ENCODE data around the gene UBE2F.
A peak's percentile ranks its signal among the peaks of the same experiment; 100 is the strongest.

Gene UBE2F

DNA sequence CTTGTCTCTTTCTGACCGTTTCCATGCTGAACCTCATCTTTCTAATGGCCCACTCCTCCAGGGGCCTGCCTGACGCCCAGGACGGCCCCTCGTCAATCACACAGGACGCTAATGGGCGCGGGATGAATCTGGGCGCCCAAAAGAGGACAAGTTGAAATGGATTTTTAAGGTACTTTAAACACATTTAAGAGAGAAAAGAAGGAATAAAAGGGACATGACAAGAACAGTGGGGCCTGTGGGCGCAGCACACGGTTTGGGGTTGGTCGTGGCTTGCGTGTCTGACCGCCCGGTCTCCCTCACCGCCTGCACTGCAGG is 607 bp upstream of the UBE2F start:
- Histone ChIP-seq H3K9ac (peak overlapping the region; percentile 39), H3K9me3 (ENCODE audit: control insufficient read depth, low read length) (no peaks in the 10 kb centered on the region), H3K4me3 (ENCODE audit: low read depth, low read length) (peak overlapping the region; percentile 61), H3K36me3 (ENCODE audit: control insufficient read depth, insufficient read depth, low read length) (no peaks in the 10 kb centered on the region), H3K79me2 (peaks cover 32% of the 10 kb centered on the region), H2AFZ (peak overlapping the region; percentile 97), H3K4me1 (peaks cover 10% of the 10 kb centered on the region), H3K27ac (peak overlapping the region; percentile 48), H3K4me2 (ENCODE audit: low read length) (peak overlapping the region; percentile 54), H3K27me3 (ENCODE audit: control insufficient read depth, insufficient read depth, low read length) (no peaks in the 10 kb centered on the region)
- TF ChIP-seq, protein P1, sequence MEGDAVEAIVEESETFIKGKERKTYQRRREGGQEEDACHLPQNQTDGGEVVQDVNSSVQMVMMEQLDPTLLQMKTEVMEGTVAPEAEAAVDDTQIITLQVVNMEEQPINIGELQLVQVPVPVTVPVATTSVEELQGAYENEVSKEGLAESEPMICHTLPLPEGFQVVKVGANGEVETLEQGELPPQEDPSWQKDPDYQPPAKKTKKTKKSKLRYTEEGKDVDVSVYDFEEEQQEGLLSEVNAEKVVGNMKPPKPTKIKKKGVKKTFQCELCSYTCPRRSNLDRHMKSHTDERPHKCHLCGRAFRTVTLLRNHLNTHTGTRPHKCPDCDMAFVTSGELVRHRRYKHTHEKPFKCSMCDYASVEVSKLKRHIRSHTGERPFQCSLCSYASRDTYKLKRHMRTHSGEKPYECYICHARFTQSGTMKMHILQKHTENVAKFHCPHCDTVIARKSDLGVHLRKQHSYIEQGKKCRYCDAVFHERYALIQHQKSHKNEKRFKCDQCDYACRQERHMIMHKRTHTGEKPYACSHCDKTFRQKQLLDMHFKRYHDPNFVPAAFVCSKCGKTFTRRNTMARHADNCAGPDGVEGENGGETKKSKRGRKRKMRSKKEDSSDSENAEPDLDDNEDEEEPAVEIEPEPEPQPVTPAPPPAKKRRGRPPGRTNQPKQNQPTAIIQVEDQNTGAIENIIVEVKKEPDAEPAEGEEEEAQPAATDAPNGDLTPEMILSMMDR (IDR thresholded peaks at IDR 0.05): no peak

DNA sequence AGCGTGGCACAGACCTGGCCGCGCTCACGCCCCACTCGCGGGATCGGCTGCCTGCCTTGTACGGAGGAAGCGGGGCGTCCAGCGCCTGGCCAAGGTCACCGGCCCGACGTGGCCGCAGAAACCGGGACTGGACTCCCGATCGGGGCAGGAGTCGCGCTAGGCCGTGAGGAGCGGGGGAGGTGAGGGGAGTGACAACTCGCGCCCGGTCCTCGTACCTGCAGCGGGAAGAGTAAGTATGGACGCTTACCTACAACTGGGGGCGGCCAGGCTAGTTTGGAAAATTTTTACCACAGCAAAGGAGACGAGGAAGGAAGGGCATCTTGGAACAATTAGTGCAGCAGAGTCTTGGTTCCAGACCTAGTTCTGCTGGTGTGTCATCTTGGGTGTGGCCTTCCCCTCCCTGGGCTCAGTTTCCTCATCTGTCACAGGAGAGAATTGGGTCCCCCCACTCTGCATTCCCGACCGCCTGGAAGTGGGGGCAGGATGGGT is 693 bp downstream of the UBE2F start:
- H3K27ac ChIP-seq: peak overlapping the region; percentile 27
- H3K27me3 ChIP-seq (ENCODE audit: control insufficient read depth, insufficient read depth, low read length): no peaks in the 10 kb centered on the region
- no peaks in the 10 kb centered on the region for H3K36me3 ChIP-seq (ENCODE audit: control insufficient read depth, insufficient read depth, low read length)
- peak overlapping the region; percentile 63 for H2AFZ ChIP-seq
- TF ChIP-seq, protein P1 (IDR thresholded peaks at IDR 0.05): no peak
- H3K4me1 ChIP-seq: peaks cover 10% of the 10 kb centered on the region
- H3K79me2 ChIP-seq: peaks cover 43% of the 10 kb centered on the region
- H3K4me2 ChIP-seq (ENCODE audit: low read length): peak overlapping the region; percentile 87
- H3K9ac ChIP-seq: peak overlapping the region; percentile 55
- H3K9me3 ChIP-seq (ENCODE audit: control insufficient read depth, low read length): no peaks in the 10 kb centered on the region
- peak overlapping the region; percentile 74 for H3K4me3 ChIP-seq (ENCODE audit: low read depth, low read length)

DNA sequence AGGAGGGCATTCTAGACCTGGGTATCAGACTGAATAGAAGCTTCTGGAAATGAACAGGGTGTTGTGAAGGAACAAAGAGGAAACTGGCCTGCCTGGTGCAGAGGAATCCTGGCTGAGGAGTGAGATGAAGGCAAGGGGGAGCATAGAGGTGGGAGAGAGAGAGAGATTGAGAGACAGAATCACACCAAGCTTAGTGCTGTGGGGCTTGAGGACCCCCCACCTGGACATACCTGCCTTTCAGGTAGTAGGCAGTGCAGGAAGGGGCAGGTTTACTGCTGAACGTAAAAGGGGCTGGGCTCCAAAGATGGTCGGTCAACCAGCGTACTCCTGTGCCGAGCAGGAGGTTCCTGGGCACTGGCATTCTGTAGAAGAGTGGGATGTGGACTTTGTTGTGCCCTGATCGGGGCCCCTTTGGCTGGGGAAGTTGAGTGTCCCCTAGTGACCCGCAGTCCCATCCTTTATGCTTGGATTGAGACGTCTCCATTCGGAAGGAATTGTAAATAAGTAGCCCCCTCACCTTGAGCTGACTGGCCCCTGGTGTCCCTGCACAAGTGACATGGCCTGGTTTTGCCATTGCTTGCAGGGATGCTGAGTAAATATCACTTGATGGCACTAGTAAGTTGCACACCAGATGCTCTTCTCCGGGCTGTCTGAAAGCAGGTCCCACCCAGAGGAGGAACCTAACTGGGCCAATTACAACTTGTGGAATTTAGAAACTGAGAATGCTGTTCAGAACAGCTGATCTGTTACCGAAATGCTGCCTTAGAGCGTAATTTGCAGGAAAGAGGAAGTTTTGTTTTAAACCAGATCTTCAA is 1.4 kb downstream of the UBE2F start:
- H3K27me3 ChIP-seq (ENCODE audit: control insufficient read depth, insufficient read depth, low read length): no peaks in the 10 kb centered on the region
- peak overlapping the region; percentile 27 for H3K27ac ChIP-seq
- H3K9me3 ChIP-seq (ENCODE audit: control insufficient read depth, low read length): no peaks in the 10 kb centered on the region
- peak overlapping the region; percentile 87 for H3K4me2 ChIP-seq (ENCODE audit: low read length)
- no peak overlapping the region for H3K9ac ChIP-seq
- H2AFZ ChIP-seq: no peak overlapping the region
- TF ChIP-seq, protein P1 (IDR thresholded peaks at IDR 0.05): no peak
- H3K4me3 ChIP-seq (ENCODE audit: low read depth, low read length): peak overlapping the region; percentile 74
- no peaks in the 10 kb centered on the region for H3K36me3 ChIP-seq (ENCODE audit: control insufficient read depth, insufficient read depth, low read length)
- H3K4me1 ChIP-seq: peaks cover 10% of the 10 kb centered on the region
- peaks cover 47% of the 10 kb centered on the region for H3K79me2 ChIP-seq

DNA sequence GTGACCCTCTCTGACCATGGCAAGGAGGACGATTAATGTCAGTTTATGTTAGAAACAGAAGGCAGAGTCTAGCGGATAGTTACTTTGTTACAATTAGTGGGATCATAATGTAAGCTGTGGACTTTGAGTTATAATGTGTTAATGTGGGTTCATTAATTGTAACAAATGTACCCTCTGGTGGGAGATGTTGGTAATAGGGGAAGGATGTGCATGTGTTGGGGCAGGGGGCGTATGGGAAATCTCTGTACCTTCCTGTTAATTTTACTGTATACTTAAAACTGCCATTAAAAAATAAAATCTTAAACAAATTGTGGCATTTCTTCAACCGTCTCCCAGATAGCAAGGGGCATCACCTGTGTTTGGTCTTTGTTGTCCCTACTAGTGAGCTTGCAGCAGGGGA is 4.8 kb downstream of the UBE2F start:
- H3K9me3 ChIP-seq (ENCODE audit: control insufficient read depth, low read length): no peaks in the 10 kb centered on the region
- H3K27ac ChIP-seq: no peak overlapping the region
- no peaks in the 10 kb centered on the region for H3K36me3 ChIP-seq (ENCODE audit: control insufficient read depth, insufficient read depth, low read length)
- no peak overlapping the region for H3K9ac ChIP-seq
- no peaks in the 10 kb centered on the region for H3K27me3 ChIP-seq (ENCODE audit: control insufficient read depth, insufficient read depth, low read length)
- H3K79me2 ChIP-seq: peaks cover 76% of the 10 kb centered on the region
- TF ChIP-seq, protein P1 (IDR thresholded peaks at IDR 0.05): no peak
- H3K4me1 ChIP-seq: peaks cover 7% of the 10 kb centered on the region
- no peak overlapping the region for H2AFZ ChIP-seq
- no peak overlapping the region for H3K4me2 ChIP-seq (ENCODE audit: low read length)
- H3K4me3 ChIP-seq (ENCODE audit: low read depth, low read length): no peak overlapping the region

DNA sequence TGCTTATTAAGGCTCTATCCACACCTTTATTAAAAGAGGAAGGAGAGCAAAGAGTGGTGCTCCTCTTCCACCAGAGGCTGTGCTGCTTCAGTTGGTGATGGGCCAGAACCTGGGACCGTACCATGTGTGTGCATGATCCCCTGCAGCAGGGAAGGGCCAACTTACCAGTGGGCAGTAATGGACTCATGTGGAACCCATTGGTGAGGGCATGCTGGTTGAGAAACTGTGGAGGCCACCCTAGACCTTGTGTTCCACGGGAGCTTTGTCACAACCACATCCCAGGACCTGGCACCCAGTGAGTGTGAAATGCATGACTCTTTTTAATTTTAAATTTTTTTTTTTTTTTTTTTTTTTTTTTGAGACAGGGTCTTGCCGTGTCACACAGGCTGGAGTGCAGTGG is 5.4 kb downstream of the UBE2F start:
- H3K4me3 ChIP-seq (ENCODE audit: low read depth, low read length): no peak overlapping the region
- no peaks in the 10 kb centered on the region for H3K9me3 ChIP-seq (ENCODE audit: control insufficient read depth, low read length)
- TF ChIP-seq, protein P1 (IDR thresholded peaks at IDR 0.05): no peak
- no peak overlapping the region for H3K27ac ChIP-seq
- H3K9ac ChIP-seq: no peak overlapping the region
- no peaks in the 10 kb centered on the region for H3K36me3 ChIP-seq (ENCODE audit: control insufficient read depth, insufficient read depth, low read length)
- no peak overlapping the region for H3K4me2 ChIP-seq (ENCODE audit: low read length)
- H2AFZ ChIP-seq: no peak overlapping the region
- peaks cover 81% of the 10 kb centered on the region for H3K79me2 ChIP-seq
- peaks cover 7% of the 10 kb centered on the region for H3K4me1 ChIP-seq
- no peaks in the 10 kb centered on the region for H3K27me3 ChIP-seq (ENCODE audit: control insufficient read depth, insufficient read depth, low read length)

Data from parathyroid adenoma (tissue), 2 donors.